Colonic mucosa (tissue), 4 donors: ENCODE results near the gene GFOD1. TPM values are rescaled to one million over a fixed set of nuclear protein-coding genes. Genes with fewer than 3 reads are reported as not detected.

Source experiments
- DNase-seq: peaks from one replicate; pipeline ENCODE4 v3.0.0-alpha.2; 2020
- H3K27ac ChIP-seq: fragments of 200-600 bp; one replicate; pipeline ENCODE4 v1.8.0; 2021
- H3K27me3 ChIP-seq: fragments of 200-600 bp; one replicate; pipeline ENCODE4 v1.8.0; 2021
- H3K36me3 ChIP-seq: fragments of 200-600 bp; one replicate; pipeline ENCODE4 v1.8.0; 2021
- H3K4me1 ChIP-seq: fragments of 200-600 bp; one replicate; pipeline ENCODE4 v1.8.0; 2021; ENCODE audit warnings: mild to moderate bottlenecking
- H3K4me3 ChIP-seq: fragments of 200-600 bp; one replicate; pipeline ENCODE4 v1.8.0; 2021
- H3K9ac ChIP-seq, 2 donors: one replicate each; pipeline ENCODE4 v1.7.0; 2013; ENCODE audit warnings: control low read depth in 2 of 2, low read depth in 2 of 2, low read length in 2 of 2
- H3K9me3 ChIP-seq: fragments of 200-600 bp; one replicate; pipeline ENCODE4 v1.8.0; 2021
- CTCF ChIP-seq: fragments of 200-600 bp; IDR thresholded peaks from one replicate; pipeline ENCODE4 v1.8.0; 2022; ENCODE audit warnings: antibody characterized with exemption, mild to moderate bottlenecking
- intact Hi-C: fragments of 100-400 bp; cut with DNase I; formaldehyde crosslinking; loops from one replicate; pipeline ENCODE4 v1.14.1; 2022
- total RNA-seq, 2 donors: library from RNA; stranded (reverse); fragmentation: NEBNext Ultra II Directional in 1 of 2; extraction: Animal tissue kit (Norgen Biotek cat#: 25700) in 1 of 2; gene quantifications; one replicate each; pipeline ENCODE4 v1.2.1, GENCODE V29; 2021
- donor health status: healthy.
- donor health status: DM: no; HTN: no; CAD: no.
- donor health status: DM: no; HTN: no; CAD: no.

Gene GFOD1
- total RNA-seq, 2 donors from 2014 or later = 6.9 to 7.6 TPM

GRCh38 chr6:13417431-13417830 is 70.0 kb downstream of the GFOD1 start:
- Histone ChIP-seq H3K9ac (no peak overlapping the region), H3K27me3 (no peaks in the 10 kb centered on the region), H3K36me3 (no peaks in the 10 kb centered on the region), H3K9me3 (no peaks in the 10 kb centered on the region), H3K4me1 (no peaks in the 10 kb centered on the region), H3K27ac (no peak overlapping the region), H3K4me3 (no peak overlapping the region)
- DNase-seq = no peak
- no peak for TF ChIP-seq CTCF
- intact Hi-C loops = no loop called here

GRCh38 chr6:13415283-13415682 is 72.1 kb downstream of the GFOD1 start:
- Histone ChIP-seq H3K36me3 (no peaks in the 10 kb centered on the region), H3K27ac (no peak overlapping the region), H3K9ac (no peak overlapping the region), H3K4me3 (no peak overlapping the region), H3K9me3 (no peaks in the 10 kb centered on the region), H3K4me1 (no peaks in the 10 kb centered on the region), H3K27me3 (no peaks in the 10 kb centered on the region)
- TF ChIP-seq CTCF = no peak
- intact Hi-C loops = no loop called here
- no peak for DNase-seq

- DNase-seq = no peak
- TF ChIP-seq CTCF = no peak
- Histone ChIP-seq H3K27ac (no peak overlapping the region), H3K36me3 (no peaks in the 10 kb centered on the region), H3K27me3 (no peaks in the 10 kb centered on the region), H3K9ac (peak overlapping the region in 1 of 2 donors; percentile 13), H3K9me3 (no peaks in the 10 kb centered on the region), H3K4me3 (no peak overlapping the region), H3K4me1 (no peaks in the 10 kb centered on the region)
- intact Hi-C loops = no loop called here
These were observed 73.4 kb downstream of the GFOD1 start for GRCh38 chr6:13413900-13414555.

- Histone ChIP-seq H3K4me3 (no peak overlapping the region), H3K9me3 (no peaks in the 10 kb centered on the region), H3K27ac (no peak overlapping the region), H3K9ac (no peak overlapping the region), H3K27me3 (no peaks in the 10 kb centered on the region), H3K4me1 (no peaks in the 10 kb centered on the region), H3K36me3 (no peaks in the 10 kb centered on the region)
- DNase-seq = no peak
- intact Hi-C loops = no loop called here
- no peak for TF ChIP-seq CTCF
These were observed 73.9 kb downstream of the GFOD1 start for GRCh38 chr6:13413466-13413862.

GRCh38 chr6:13412639-13413465 is 74.5 kb downstream of the GFOD1 start:
- no peaks in the 10 kb centered on the region for H3K36me3 ChIP-seq
- no peak for TF ChIP-seq CTCF
- intact Hi-C loops = no loop called here
- no peak overlapping the region for H3K27ac ChIP-seq
- no peaks in the 10 kb centered on the region for H3K27me3 ChIP-seq
- no peak overlapping the region for H3K9ac ChIP-seq
- no peaks in the 10 kb centered on the region for H3K9me3 ChIP-seq
- H3K4me1 ChIP-seq = no peaks in the 10 kb centered on the region
- no peak overlapping the region for H3K4me3 ChIP-seq
- DNase-seq = no peak
